MM.1S (cell line): ENCODE data around the gene SGCD.

ENCODE experiments used
- CTCF ChIP-seq: fragments of 300-600 bp; sonication (generic); IDR thresholded peaks from 2 replicates; pipeline ENCODE4 v1.5.1; 2016; ENCODE audit warnings: antibody characterized with exemption, low read length, mixed read lengths
- EZH2 ChIP-seq: fragments of 300-600 bp; sonication (generic); optimal IDR thresholded peaks from 2 replicates; pipeline ENCODE3; 2017; ENCODE audit warnings: low read depth, mild to moderate bottlenecking, antibody characterized with exemption, low read length, mixed read lengths

GRCh38 chr5:156471893-156472292, 144.9 kb downstream of the SGCD start:
- no peak for TF ChIP-seq CTCF
- TF ChIP-seq EZH2, result no peak
